ENCODE results near the gene SCYL1.
A peak's percentile ranks its signal among the peaks of the same experiment; 100 is the strongest.

SCYL1 gene

GRCh38 chr11:65569973-65570918 lies 45.4 kb downstream of the SCYL1 start, which contains the start of gene ZNRD2:
Gene ZNRD2, plus strand, starts transcription at chr11:65570477. Its CDS starts 15 bp downstream, at chr11:65570492.
- in situ Hi-C loops (cut with HindIII; ENCODE audit: low pct_ligation_motif_present, low sequenced_read_pairs) = no loop called here
- Histone ChIP-seq H3K4me3 (ENCODE audit: low read depth, low read length) (peak within 1 kb of the TSS; percentile 96), H3K27me3 (replicated peaks) (no peaks in the 10 kb centered on the region), H3K27ac (peak within 1 kb of the TSS; percentile 71), H3K36me3 (replicated peaks) (peaks cover 3% of the 10 kb centered on the region)
- TF ChIP-seq CTCF (IDR thresholded peaks at IDR 0.05; ENCODE audit: low read depth, low read length, missing control alignments) = peak; percentile 60
- DNase-seq = peak; percentile 98

GRCh38 chr11:65571420-65571819 lies 46.5 kb downstream of the SCYL1 start:
- no peak for DNase-seq
- H3K27me3 ChIP-seq (replicated peaks) = no peaks in the 10 kb centered on the region
- H3K4me3 ChIP-seq (ENCODE audit: low read depth, low read length) = peak overlapping the region; percentile 96
- no peak for TF ChIP-seq CTCF (IDR thresholded peaks at IDR 0.05; ENCODE audit: low read depth, low read length, missing control alignments)
- peaks cover 3% of the 10 kb centered on the region for H3K36me3 ChIP-seq (replicated peaks)
- in situ Hi-C loops (cut with HindIII; ENCODE audit: low pct_ligation_motif_present, low sequenced_read_pairs) = no loop called here
- no peak overlapping the region for H3K27ac ChIP-seq

DNA sequence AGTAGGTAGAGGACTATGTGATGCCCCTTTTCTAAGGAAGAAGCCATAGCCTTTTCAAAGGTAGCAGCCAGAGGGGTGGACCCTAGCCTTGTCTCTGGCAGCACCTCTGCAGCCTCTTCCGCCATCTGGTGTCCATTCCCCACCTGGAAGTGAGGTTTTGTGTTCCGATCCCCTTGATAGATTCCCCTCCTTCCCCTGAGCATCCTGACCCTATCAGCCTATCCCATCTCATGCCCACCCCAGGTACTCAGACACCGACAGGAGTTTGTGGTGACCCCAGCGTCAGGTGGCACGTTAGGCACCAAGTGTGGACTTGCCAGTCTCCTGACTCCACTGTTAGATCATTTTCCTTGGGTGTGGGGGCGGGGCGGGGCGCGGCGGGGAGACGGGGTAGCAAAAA lies 47.1 kb downstream of the SCYL1 start:
- H3K4me3 ChIP-seq (ENCODE audit: low read depth, low read length) = peak overlapping the region; percentile 73
- H3K36me3 ChIP-seq (replicated peaks) = peaks cover 3% of the 10 kb centered on the region
- in situ Hi-C loops (cut with HindIII; ENCODE audit: low pct_ligation_motif_present, low sequenced_read_pairs) = no loop called here
- DNase-seq = no peak
- no peaks in the 10 kb centered on the region for H3K27me3 ChIP-seq (replicated peaks)
- peak; percentile 69 for TF ChIP-seq CTCF (IDR thresholded peaks at IDR 0.05; ENCODE audit: low read depth, low read length, missing control alignments)
- no peak overlapping the region for H3K27ac ChIP-seq

DNA sequence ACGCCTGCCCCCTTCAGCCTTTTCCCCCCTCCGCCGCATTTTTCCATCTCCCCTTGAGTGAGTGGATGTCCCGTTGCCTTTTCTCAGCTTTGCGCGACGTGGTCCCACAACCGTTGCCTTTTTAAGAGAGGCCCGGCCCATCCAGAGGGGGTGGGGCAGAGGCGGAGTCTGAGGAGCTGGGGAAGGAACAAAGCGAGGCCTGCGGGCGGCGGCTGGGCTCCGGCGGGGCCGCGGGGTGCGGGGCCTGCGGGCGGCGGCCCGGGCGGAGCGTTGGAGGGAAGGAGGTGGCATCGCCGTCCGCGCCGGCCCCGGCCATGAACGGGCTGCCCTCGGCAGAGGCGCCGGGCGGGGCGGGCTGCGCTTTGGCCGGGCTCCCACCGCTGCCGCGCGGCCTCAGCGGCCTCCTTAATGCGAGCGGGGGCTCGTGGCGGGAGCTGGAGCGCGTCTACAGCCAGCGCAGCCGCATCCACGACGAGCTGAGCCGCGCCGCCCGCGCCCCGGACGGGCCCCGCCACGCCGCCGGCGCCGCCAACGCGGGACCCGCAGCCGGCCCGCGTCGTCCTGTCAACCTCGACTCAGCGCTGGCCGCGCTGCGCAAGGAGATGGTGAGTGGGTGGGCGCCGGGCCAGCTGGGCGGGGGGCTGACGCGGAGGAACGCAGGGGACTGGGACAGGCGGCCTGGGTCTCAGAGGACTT lies 47.6 kb downstream of the SCYL1 start, which contains the start of gene FAM89B:
FAM89B (plus strand) TSS at position 183 of the 696 bp plus-strand sequence; CDS start at position 315, 132 bp downstream.
- H3K36me3 ChIP-seq (replicated peaks) = peaks cover 3% of the 10 kb centered on the region
- in situ Hi-C loops (cut with HindIII; ENCODE audit: low pct_ligation_motif_present, low sequenced_read_pairs) = no loop called here
- DNase-seq = peak; percentile 75
- peak within 1 kb of the TSS; percentile 59 for H3K27ac ChIP-seq
- TF ChIP-seq CTCF (IDR thresholded peaks at IDR 0.05; ENCODE audit: low read depth, low read length, missing control alignments) = no peak
- peak within 1 kb of the TSS; percentile 96 for H3K4me3 ChIP-seq (ENCODE audit: low read depth, low read length)
- H3K27me3 ChIP-seq (replicated peaks) = no peaks in the 10 kb centered on the region

- peak overlapping the region; percentile 12 for H3K27ac ChIP-seq
- no peak for TF ChIP-seq CTCF (IDR thresholded peaks at IDR 0.05; ENCODE audit: low read depth, low read length, missing control alignments)
- no peak for DNase-seq
- H3K36me3 ChIP-seq (replicated peaks) = peaks cover 3% of the 10 kb centered on the region
- peak overlapping the region; percentile 73 for H3K4me3 ChIP-seq (ENCODE audit: low read depth, low read length)
- H3K27me3 ChIP-seq (replicated peaks) = no peaks in the 10 kb centered on the region
- in situ Hi-C loops (cut with HindIII; ENCODE audit: low pct_ligation_motif_present, low sequenced_read_pairs) = no loop called here
These were observed 48.7 kb downstream of the SCYL1 start for GRCh38 chr11:65573391-65574079.

Data from brain microvascular endothelial cell (primary cell).